ENCODE data around the gene GDF15.

DNA sequence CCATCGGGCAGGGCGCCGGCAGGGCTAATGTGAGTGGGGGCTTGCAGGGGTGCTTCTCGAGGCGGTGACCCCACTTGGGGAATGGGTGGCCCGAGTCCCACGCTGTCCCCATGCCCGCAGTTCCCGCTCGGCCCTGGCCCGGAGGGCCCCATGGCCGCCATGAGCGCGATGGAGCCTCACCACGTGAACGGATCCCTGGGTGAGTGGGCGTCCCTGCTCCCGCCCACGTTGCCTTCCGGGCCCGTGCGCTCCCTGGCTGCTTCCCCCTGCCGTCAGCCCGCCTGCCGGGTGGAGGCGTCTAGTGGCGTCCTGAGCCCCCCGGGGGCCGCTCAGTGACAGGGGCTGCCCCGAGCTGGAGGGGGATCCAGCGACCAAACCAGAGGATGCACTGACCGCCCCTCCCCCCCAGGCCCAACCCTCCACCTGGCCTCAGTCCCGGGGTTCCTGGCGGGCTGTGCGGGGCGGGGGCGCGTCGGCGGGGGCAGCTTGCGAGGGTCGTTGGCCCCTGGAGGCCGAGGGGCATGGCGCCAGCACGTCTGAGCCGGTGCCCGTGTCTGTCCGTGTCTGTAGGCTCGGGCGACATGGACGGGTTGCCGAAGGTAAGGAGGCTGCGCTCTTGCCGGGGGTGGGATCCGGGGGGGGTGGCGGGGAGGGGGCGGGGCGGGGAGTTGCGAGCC, 47.2 kb downstream of the GDF15 start:
- TF ChIP-seq CTCF (IDR thresholded peaks at IDR 0.05) (no peak), CBX2 (IDR thresholded peaks at IDR 0.05; ENCODE audit: borderline replicate concordance, low read depth) (no peak), ZSCAN20 (CRISPR knock-in tag; IDR thresholded peaks at IDR 0.05) (no peak), NR3C1 (IDR thresholded peaks at IDR 0.05) (no peak), EHMT2 (IDR thresholded peaks at IDR 0.05; ENCODE audit: low read depth) (no peak)

Data from A549 (cell line).